HG03571 (cell line): Measurements from ENCODE around the gene OSBPL6.
"Not testable (repeated sequence)": the region's sequence is repeated elsewhere in the genome, so short reads cannot be mapped to it uniquely, and the experiment has no call there.

Source experiments
- ATAC-seq: cut with Tn5 transposase; IDR thresholded peaks from one replicate; pipeline ENCODE4 v1.9.1; 2021; ENCODE audit not compliant: unreplicated experiment

OSBPL6 gene

GRCh38 chr2:178333851-178334250, 139.5 kb downstream of the OSBPL6 start:
- no peak for ATAC-seq

GRCh38 chr2:178335230-178335629, 140.9 kb downstream of the OSBPL6 start:
- no peak for ATAC-seq

- ATAC-seq: no peak
These were observed 149.8 kb downstream of the OSBPL6 start for GRCh38 chr2:178344121-178344520.

GRCh38 chr2:178345951-178346350, 151.6 kb downstream of the OSBPL6 start:
- no peak for ATAC-seq

GRCh38 chr2:178350051-178350450, 155.7 kb downstream of the OSBPL6 start:
- no peak for ATAC-seq

GRCh38 chr2:178357704-178358103, 163.4 kb downstream of the OSBPL6 start:
- not testable (repeated sequence) for ATAC-seq

GRCh38 chr2:178359192-178359912, 165.0 kb downstream of the OSBPL6 start:
- no peak for ATAC-seq

- no peak for ATAC-seq
These were observed 167.3 kb downstream of the OSBPL6 start for GRCh38 chr2:178361588-178361987.

- no peak for ATAC-seq
These were observed 168.9 kb downstream of the OSBPL6 start for GRCh38 chr2:178363252-178363651.

- ATAC-seq: no peak
These were observed 170.8 kb downstream of the OSBPL6 start for GRCh38 chr2:178365116-178365515.

GRCh38 chr2:178366412-178366811, 172.1 kb downstream of the OSBPL6 start:
- ATAC-seq: no peak

- no peak for ATAC-seq
These were observed 173.0 kb downstream of the OSBPL6 start for GRCh38 chr2:178367344-178367743.

GRCh38 chr2:178374865-178375264, 180.6 kb downstream of the OSBPL6 start:
- ATAC-seq: no peak

GRCh38 chr2:178377046-178377445, 182.7 kb downstream of the OSBPL6 start:
- ATAC-seq: no peak

GRCh38 chr2:178379162-178380004, 185.1 kb downstream of the OSBPL6 start:
- no peak for ATAC-seq

- no peak for ATAC-seq
These were observed 186.5 kb downstream of the OSBPL6 start for GRCh38 chr2:178380763-178381162.

- no peak for ATAC-seq
These were observed 189.4 kb downstream of the OSBPL6 start for GRCh38 chr2:178383718-178384117.

- ATAC-seq: no peak
These were observed 191.4 kb downstream of the OSBPL6 start for GRCh38 chr2:178385595-178386148.

GRCh38 chr2:178386986-178387597, 192.8 kb downstream of the OSBPL6 start:
- no peak for ATAC-seq

GRCh38 chr2:178388287-178388686, 194.0 kb downstream of the OSBPL6 start:
- no peak for ATAC-seq

GRCh38 chr2:178391701-178392100, 197.4 kb downstream of the OSBPL6 start:
- ATAC-seq: no peak
